ENCODE results near the gene METTL3. TPM values are rescaled to one million over a fixed set of nuclear protein-coding genes. Genes with fewer than 3 reads are reported as not detected.

METTL3 gene
- total and polyA plus RNA-seq, 2 experiments from 2014 or later, result 39.0 to 44.1 TPM

DNA sequence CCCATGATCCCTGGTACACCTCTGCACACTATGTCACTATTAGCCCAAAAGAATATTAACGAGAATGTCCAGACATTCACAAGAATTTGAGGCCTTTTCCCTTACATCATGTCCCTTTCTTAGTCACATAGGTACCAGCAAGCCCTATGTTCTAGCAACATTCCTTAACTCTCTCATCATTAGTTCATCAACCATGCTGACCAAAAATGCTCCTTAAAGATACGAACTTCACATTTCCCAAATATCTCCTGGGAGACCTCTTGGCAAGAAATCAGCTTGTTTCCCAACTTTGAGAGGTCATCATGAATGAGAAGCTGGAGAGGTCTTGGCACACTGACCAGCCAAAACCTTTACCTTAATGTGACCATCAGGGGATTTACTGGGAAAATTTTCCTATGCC, 10.4 kb upstream of the METTL3 start:
- Histone ChIP-seq H3K4me2 (no peak overlapping the region), H3K79me2 (peaks cover 5% of the 10 kb centered on the region), H2AFZ (no peak overlapping the region)

DNA sequence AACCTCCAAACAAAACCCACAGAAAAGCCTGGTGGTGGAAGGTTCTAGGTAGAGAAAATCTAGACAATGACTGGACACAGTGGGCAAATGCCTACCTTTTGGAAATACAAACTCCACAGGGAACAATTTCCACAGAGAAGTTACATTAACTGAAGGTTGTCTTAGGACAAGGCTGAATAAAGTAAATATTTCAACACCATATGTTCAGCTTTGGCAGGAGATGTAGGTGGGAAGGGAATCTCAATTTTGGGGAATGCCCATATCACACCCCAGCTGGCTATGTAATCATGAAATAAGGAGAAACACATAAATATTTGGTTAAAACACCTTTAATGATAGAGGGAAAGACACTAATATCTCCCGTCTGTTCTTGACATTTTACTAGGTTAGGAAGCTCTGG, 9.6 kb upstream of the METTL3 start:
- no peak overlapping the region for H2AFZ ChIP-seq
- no peaks in the 10 kb centered on the region for H3K9me2 ChIP-seq (replicated peaks; ENCODE audit: insufficient read depth)
- DNase-seq (ENCODE audit: low spot score), result no peak
- H3K27ac ChIP-seq, result no peak overlapping the region
- TF ChIP-seq CTCF (IDR thresholded peaks at IDR 0.05; ENCODE audit: poor library complexity), result no peak
- TF ChIP-seq EZH2 (IDR thresholded peaks at IDR 0.05; ENCODE audit: borderline replicate concordance), result no peak
- no peak for TF ChIP-seq EZH2phosphoT487 (IDR thresholded peaks at IDR 0.05; ENCODE audit: low read depth, severe bottlenecking, unreplicated experiment)
- H4K20me1 ChIP-seq (ENCODE audit: insufficient read depth, poor library complexity, severe bottlenecking), result no peaks in the 10 kb centered on the region
- 81% methylated on average over 1 of the region's 1 CpG for WGBS (ENCODE audit: low lambda C conversion rate, missing lambda C conversion rate)
- no peak overlapping the region for H3K4me2 ChIP-seq
- no peak overlapping the region for H3K4me3 ChIP-seq
- H3K4me1 ChIP-seq (ENCODE audit: insufficient read depth), result no peaks in the 10 kb centered on the region
- H3K27me3 ChIP-seq, result no peaks in the 10 kb centered on the region
- no peaks in the 10 kb centered on the region for H3K36me3 ChIP-seq (replicated peaks; ENCODE audit: insufficient read depth, low read depth)
- H3K79me2 ChIP-seq, result peaks cover 5% of the 10 kb centered on the region
- H3K9me3 ChIP-seq (ENCODE audit: low read depth), result no peaks in the 10 kb centered on the region

More for the DNA sequence above, 10.4 kb upstream of the METTL3 start:
- no peak overlapping the region for H3K4me3 ChIP-seq
- 96% methylated on average over 2 of the region's 2 CpGs for WGBS (ENCODE audit: low lambda C conversion rate, missing lambda C conversion rate)
- H3K9me3 ChIP-seq (ENCODE audit: low read depth), result no peaks in the 10 kb centered on the region
- H3K27me3 ChIP-seq, result no peaks in the 10 kb centered on the region
- peaks cover under 1% of the 10 kb centered on the region for H3K4me1 ChIP-seq (ENCODE audit: insufficient read depth)
- no peaks in the 10 kb centered on the region for H3K36me3 ChIP-seq (replicated peaks; ENCODE audit: insufficient read depth, low read depth)
- TF ChIP-seq EZH2phosphoT487 (IDR thresholded peaks at IDR 0.05; ENCODE audit: low read depth, severe bottlenecking, unreplicated experiment) (no peak), CTCF (IDR thresholded peaks at IDR 0.05; ENCODE audit: poor library complexity) (no peak), EZH2 (IDR thresholded peaks at IDR 0.05; ENCODE audit: borderline replicate concordance) (no peak)
- DNase-seq (ENCODE audit: low spot score), result no peak
- no peaks in the 10 kb centered on the region for H3K9me2 ChIP-seq (replicated peaks; ENCODE audit: insufficient read depth)
- no peak overlapping the region for H3K27ac ChIP-seq
- no peaks in the 10 kb centered on the region for H4K20me1 ChIP-seq (ENCODE audit: insufficient read depth, poor library complexity, severe bottlenecking)

- Histone ChIP-seq H3K36me3 (replicated peaks; ENCODE audit: insufficient read depth, low read depth) (no peaks in the 10 kb centered on the region), H3K4me3 (no peak overlapping the region), H3K27ac (no peak overlapping the region), H4K20me1 (ENCODE audit: insufficient read depth, poor library complexity, severe bottlenecking) (no peaks in the 10 kb centered on the region), H3K9me3 (ENCODE audit: low read depth) (no peaks in the 10 kb centered on the region), H3K27me3 (no peaks in the 10 kb centered on the region), H2AFZ (no peak overlapping the region), H3K79me2 (no peaks in the 10 kb centered on the region), H3K9me2 (replicated peaks; ENCODE audit: insufficient read depth) (no peaks in the 10 kb centered on the region), H3K4me2 (no peak overlapping the region), H3K4me1 (ENCODE audit: insufficient read depth) (no peaks in the 10 kb centered on the region)
- no peak for TF ChIP-seq CTCF (IDR thresholded peaks at IDR 0.05; ENCODE audit: poor library complexity)
- TF ChIP-seq EZH2 (IDR thresholded peaks at IDR 0.05; ENCODE audit: borderline replicate concordance), result no peak
- TF ChIP-seq EZH2phosphoT487 (IDR thresholded peaks at IDR 0.05; ENCODE audit: low read depth, severe bottlenecking, unreplicated experiment), result no peak
- no peak for DNase-seq (ENCODE audit: low spot score)
- 83% methylated on average over 2 of the region's 2 CpGs for WGBS (ENCODE audit: low lambda C conversion rate, missing lambda C conversion rate)
Observed at GRCh38 chr14:21518725-21519124, 7.6 kb upstream of the METTL3 start.

DNA sequence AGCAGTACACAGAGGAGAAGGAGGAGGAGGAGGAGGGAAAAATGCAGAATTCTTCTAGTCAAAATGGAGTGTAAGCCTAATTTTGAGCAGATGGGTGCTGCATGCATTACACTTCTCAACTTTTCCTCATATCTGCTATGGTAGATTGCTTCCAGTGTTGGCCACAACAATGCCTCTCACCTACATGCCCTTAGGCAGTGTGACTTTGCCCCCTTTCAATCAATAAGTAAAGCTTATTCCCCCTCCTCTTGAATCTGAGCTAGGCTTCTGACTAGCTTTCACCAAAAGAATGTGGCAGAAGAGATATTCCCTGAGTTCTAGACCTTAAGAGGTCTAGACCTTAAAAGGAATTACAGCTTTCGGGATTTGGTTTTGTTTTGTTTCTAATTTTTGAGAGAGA, 3.2 kb upstream of the METTL3 start:
- Histone ChIP-seq H3K4me1 (ENCODE audit: insufficient read depth) (peaks cover 4% of the 10 kb centered on the region), H2AFZ (no peak overlapping the region), H3K4me2 (no peak overlapping the region), H3K27ac (no peak overlapping the region), H3K9me2 (replicated peaks; ENCODE audit: insufficient read depth) (no peaks in the 10 kb centered on the region), H4K20me1 (ENCODE audit: insufficient read depth, poor library complexity, severe bottlenecking) (no peaks in the 10 kb centered on the region), H3K4me3 (no peak overlapping the region), H3K9me3 (ENCODE audit: low read depth) (no peaks in the 10 kb centered on the region), H3K27me3 (no peaks in the 10 kb centered on the region), H3K36me3 (replicated peaks; ENCODE audit: insufficient read depth, low read depth) (no peaks in the 10 kb centered on the region), H3K79me2 (peaks cover 14% of the 10 kb centered on the region)
- no peak for DNase-seq (ENCODE audit: low spot score)
- 94% methylated on average over 1 of the region's 1 CpG for WGBS (ENCODE audit: low lambda C conversion rate, missing lambda C conversion rate)
- TF ChIP-seq EZH2phosphoT487 (IDR thresholded peaks at IDR 0.05; ENCODE audit: low read depth, severe bottlenecking, unreplicated experiment), result no peak
- no peak for TF ChIP-seq CTCF (IDR thresholded peaks at IDR 0.05; ENCODE audit: poor library complexity)
- no peak for TF ChIP-seq EZH2 (IDR thresholded peaks at IDR 0.05; ENCODE audit: borderline replicate concordance)
